ACC112 (cell line): ENCODE measurements around the gene COL26A1.
"Not testable (repeated sequence)": the region's sequence is repeated elsewhere in the genome, so short reads cannot be mapped to it uniquely, and the experiment has no call there.

Experiments used
- H2AFZ ChIP-seq: fragments of 200-600 bp; sonication (generic); one replicate; pipeline ENCODE4 v1.6.0; 2017; ENCODE audit warnings: antibody characterized with exemption, low read length; ENCODE audit not compliant: unreplicated experiment
- H3K27ac ChIP-seq: fragments of 200-600 bp; sonication (generic); 2 replicates; pipeline ENCODE4 v1.5.1; 2014; ENCODE audit warnings: low read depth, mild to moderate bottlenecking, antibody characterized with exemption, low read length, moderate library complexity
- H3K27me3 ChIP-seq: fragments of 200-600 bp; sonication (generic); 2 replicates; pipeline ENCODE4 v1.6.1; 2014; ENCODE audit warnings: mild to moderate bottlenecking, antibody characterized with exemption, low read length, moderate library complexity, mixed read lengths; ENCODE audit not compliant: insufficient read depth
- H3K36me3 ChIP-seq: fragments of 200-600 bp; sonication (generic); 2 replicates; pipeline ENCODE4 v1.6.1; 2016; ENCODE audit warnings: mild to moderate bottlenecking, antibody characterized with exemption, low read length, moderate library complexity, mixed read lengths; ENCODE audit not compliant: insufficient read depth
- H3K4me1 ChIP-seq: fragments of 200-600 bp; sonication (generic); one replicate; pipeline ENCODE4 v1.6.1; 2016; ENCODE audit warnings: low read length, mixed read lengths; ENCODE audit not compliant: insufficient read depth, unreplicated experiment, control insufficient read depth
- H3K4me3 ChIP-seq: fragments of 200-600 bp; sonication (generic); 2 replicates; pipeline ENCODE4 v1.5.1; 2014; ENCODE audit warnings: mild to moderate bottlenecking, low read depth, low read length
- H3K79me2 ChIP-seq: fragments of 200-600 bp; sonication (generic); one replicate; pipeline ENCODE4 v1.6.0; 2016; ENCODE audit warnings: low read length; ENCODE audit not compliant: control insufficient read depth, unreplicated experiment, insufficient read depth

Gene COL26A1

GRCh38 chr7:101599787-101600186 lies 237.1 kb downstream of the COL26A1 start:
- H2AFZ ChIP-seq, result no peak overlapping the region
- no peaks in the 10 kb centered on the region for H3K4me1 ChIP-seq
- no peaks in the 10 kb centered on the region for H3K36me3 ChIP-seq
- H3K27ac ChIP-seq, result no peak overlapping the region
- no peaks in the 10 kb centered on the region for H3K79me2 ChIP-seq
- peaks cover 18% of the 10 kb centered on the region for H3K27me3 ChIP-seq
- H3K4me3 ChIP-seq, result no peak overlapping the region

- Histone ChIP-seq H3K27me3 (no peaks in the 10 kb centered on the region), H3K4me1 (no peaks in the 10 kb centered on the region)
Observed at GRCh38 chr7:101602082-101602481, 239.4 kb downstream of the COL26A1 start.

GRCh38 chr7:101602484-101603241 lies 240.0 kb downstream of the COL26A1 start:
- Histone ChIP-seq H3K4me3 (no peak overlapping the region), H2AFZ (no peak overlapping the region), H3K27ac (no peak overlapping the region), H3K4me1 (no peaks in the 10 kb centered on the region), H3K36me3 (no peaks in the 10 kb centered on the region), H3K27me3 (no peaks in the 10 kb centered on the region), H3K79me2 (no peaks in the 10 kb centered on the region)

More at GRCh38 chr7:101602082-101602481, 239.4 kb downstream of the COL26A1 start:
- no peak overlapping the region for H3K27ac ChIP-seq
- no peak overlapping the region for H2AFZ ChIP-seq
- H3K36me3 ChIP-seq, result no peaks in the 10 kb centered on the region
- no peak overlapping the region for H3K4me3 ChIP-seq
- H3K79me2 ChIP-seq, result no peaks in the 10 kb centered on the region

- Histone ChIP-seq H3K36me3 (no peaks in the 10 kb centered on the region), H3K4me3 (no peak overlapping the region), H3K27me3 (no peaks in the 10 kb centered on the region), H3K27ac (no peak overlapping the region), H3K4me1 (no peaks in the 10 kb centered on the region), H2AFZ (no peak overlapping the region), H3K79me2 (no peaks in the 10 kb centered on the region)
Observed at GRCh38 chr7:101604331-101604933, 241.8 kb downstream of the COL26A1 start.

- not testable (repeated sequence) for H3K27me3 ChIP-seq, H3K4me1 ChIP-seq, H2AFZ ChIP-seq, H3K4me3 ChIP-seq, H3K79me2 ChIP-seq, H3K27ac ChIP-seq, H3K36me3 ChIP-seq
Observed at GRCh38 chr7:101604934-101605332, 242.3 kb downstream of the COL26A1 start.

GRCh38 chr7:101605611-101606497 lies 243.2 kb downstream of the COL26A1 start:
- H3K79me2 ChIP-seq, result no peaks in the 10 kb centered on the region
- H3K4me1 ChIP-seq, result no peaks in the 10 kb centered on the region
- H2AFZ ChIP-seq, result no peak overlapping the region
- no peaks in the 10 kb centered on the region for H3K36me3 ChIP-seq
- no peak overlapping the region for H3K27ac ChIP-seq
- no peak overlapping the region for H3K4me3 ChIP-seq
- H3K27me3 ChIP-seq, result no peaks in the 10 kb centered on the region

GRCh38 chr7:101606498-101606923 lies 243.8 kb downstream of the COL26A1 start:
- Histone ChIP-seq H3K27ac (no peak overlapping the region), H3K36me3 (no peaks in the 10 kb centered on the region), H2AFZ (no peak overlapping the region), H3K4me1 (no peaks in the 10 kb centered on the region), H3K27me3 (no peaks in the 10 kb centered on the region), H3K4me3 (no peak overlapping the region), H3K79me2 (no peaks in the 10 kb centered on the region)
